Measurements from ENCODE around the gene AMER2. TPM values are rescaled to one million over a fixed set of nuclear protein-coding genes. Genes with fewer than 3 reads are reported as not detected.

AMER2 gene
- total and polyA plus RNA-seq, 11 donors, result not detected

DNA sequence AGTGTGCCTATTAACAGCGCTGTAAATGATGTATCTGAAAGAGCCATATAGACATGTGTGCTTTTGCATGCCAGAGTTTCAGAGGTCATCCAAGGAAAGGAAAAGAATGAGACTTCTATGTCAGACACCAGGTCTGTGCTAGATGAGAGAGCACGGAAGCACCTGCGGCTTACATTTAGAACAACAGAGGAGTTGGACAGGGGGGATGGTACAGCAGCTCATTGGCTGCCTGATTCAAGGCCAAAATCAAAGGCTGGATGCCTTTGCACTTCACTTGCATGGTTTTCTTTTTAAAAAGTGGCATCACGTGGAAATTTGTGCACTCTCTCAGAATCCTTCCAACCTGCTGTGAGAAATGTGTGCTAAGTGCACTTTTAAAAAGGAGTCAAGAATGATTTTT is 32.8 kb upstream of the AMER2 start:
- no peak for ATAC-seq
- no peak for TF ChIP-seq POLR2A (IDR thresholded peaks at IDR 0.05)
- TF ChIP-seq, protein P1, sequence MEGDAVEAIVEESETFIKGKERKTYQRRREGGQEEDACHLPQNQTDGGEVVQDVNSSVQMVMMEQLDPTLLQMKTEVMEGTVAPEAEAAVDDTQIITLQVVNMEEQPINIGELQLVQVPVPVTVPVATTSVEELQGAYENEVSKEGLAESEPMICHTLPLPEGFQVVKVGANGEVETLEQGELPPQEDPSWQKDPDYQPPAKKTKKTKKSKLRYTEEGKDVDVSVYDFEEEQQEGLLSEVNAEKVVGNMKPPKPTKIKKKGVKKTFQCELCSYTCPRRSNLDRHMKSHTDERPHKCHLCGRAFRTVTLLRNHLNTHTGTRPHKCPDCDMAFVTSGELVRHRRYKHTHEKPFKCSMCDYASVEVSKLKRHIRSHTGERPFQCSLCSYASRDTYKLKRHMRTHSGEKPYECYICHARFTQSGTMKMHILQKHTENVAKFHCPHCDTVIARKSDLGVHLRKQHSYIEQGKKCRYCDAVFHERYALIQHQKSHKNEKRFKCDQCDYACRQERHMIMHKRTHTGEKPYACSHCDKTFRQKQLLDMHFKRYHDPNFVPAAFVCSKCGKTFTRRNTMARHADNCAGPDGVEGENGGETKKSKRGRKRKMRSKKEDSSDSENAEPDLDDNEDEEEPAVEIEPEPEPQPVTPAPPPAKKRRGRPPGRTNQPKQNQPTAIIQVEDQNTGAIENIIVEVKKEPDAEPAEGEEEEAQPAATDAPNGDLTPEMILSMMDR (IDR thresholded peaks at IDR 0.05), result no peak
- H3K4me3 ChIP-seq, result no peak overlapping the region
- no peak for DNase-seq
- H3K27me3 ChIP-seq, result peaks cover 0 to 12% (median 0%) of the 10 kb centered on the region in 9 donors
- H3K27ac ChIP-seq, result no peak overlapping the region
- intact Hi-C loops (cut with DNase I), result no loop called here
- no peaks in the 10 kb centered on the region for H3K4me1 ChIP-seq
- H3K9me3 ChIP-seq, result no peaks in the 10 kb centered on the region
- no peaks in the 10 kb centered on the region for H3K36me3 ChIP-seq
- WGBS, 4 donors, result 77 to 87% (median 82%) methylated on average over 4 of the region's 4 CpGs

DNA sequence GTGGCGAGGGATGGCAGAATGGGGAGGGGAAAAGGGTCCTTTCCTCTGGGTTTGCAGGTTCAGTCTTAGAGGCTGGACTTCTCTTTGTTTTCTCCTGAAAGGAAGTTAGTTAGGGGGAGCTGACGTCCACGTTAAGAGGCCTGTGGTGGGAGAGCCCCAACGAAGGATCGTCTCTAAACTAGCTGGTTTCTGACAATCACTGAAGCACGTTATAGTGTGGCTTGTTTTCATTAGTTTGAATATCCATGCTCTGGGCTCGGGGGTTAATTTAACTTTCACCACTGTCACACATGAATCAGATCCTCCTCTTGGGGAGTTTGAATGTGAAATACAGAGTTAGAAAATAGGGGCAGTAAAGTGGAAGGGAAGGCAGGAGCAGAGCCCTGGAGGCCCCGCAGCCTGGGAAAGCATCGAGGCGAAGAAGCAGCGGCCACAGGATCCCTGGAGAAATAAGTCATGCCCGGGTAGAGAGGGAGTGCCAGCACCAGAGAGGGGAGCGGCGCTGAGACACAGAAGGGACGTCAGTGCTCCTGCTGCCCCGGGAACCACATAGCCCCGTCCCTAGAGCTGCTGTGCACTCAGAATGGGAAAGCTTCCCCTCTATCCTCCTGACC is 31.1 kb upstream of the AMER2 start:
- intact Hi-C loops (cut with DNase I), result no loop called here
- H3K27me3 ChIP-seq, result peaks cover 0 to 12% (median 0%) of the 10 kb centered on the region in 9 donors
- TF ChIP-seq, protein P1 (IDR thresholded peaks at IDR 0.05), result no peak
- no peak for TF ChIP-seq POLR2A (IDR thresholded peaks at IDR 0.05)
- no peak overlapping the region for H3K4me3 ChIP-seq
- no peak overlapping the region for H3K27ac ChIP-seq
- no peaks in the 10 kb centered on the region for H3K9me3 ChIP-seq
- DNase-seq, result no peak
- no peaks in the 10 kb centered on the region for H3K36me3 ChIP-seq
- 35 to 46% (median 41%) methylated on average over 17 of the region's 17 CpGs for WGBS, 4 donors
- H3K4me1 ChIP-seq, result no peaks in the 10 kb centered on the region
- no peak for ATAC-seq

DNA sequence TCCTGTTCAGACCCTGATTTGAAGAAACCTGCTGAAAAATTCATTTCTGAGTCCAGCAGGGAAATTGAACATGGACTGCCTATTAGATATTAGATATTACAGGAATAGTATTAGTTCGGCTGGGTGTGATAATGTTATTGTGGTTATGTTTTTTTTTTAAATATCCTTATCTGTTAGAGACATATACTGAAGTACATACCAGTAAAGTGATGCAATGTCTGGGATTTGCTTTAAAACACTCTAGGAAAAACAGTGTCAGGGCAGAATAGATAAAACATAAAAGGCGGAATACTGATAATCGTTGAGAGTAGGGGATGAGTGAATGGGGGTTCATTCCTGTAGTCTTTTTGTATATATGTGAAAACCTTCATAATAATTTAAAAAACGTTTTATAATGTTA is 28.7 kb upstream of the AMER2 start:
- no peaks in the 10 kb centered on the region for H3K4me1 ChIP-seq
- no peaks in the 10 kb centered on the region for H3K36me3 ChIP-seq
- H3K4me3 ChIP-seq, result no peak overlapping the region
- intact Hi-C loops (cut with DNase I), result no loop called here
- ATAC-seq (no peak), DNase-seq (no peak)
- TF ChIP-seq POLR2A (IDR thresholded peaks at IDR 0.05), result no peak
- TF ChIP-seq, protein P1 (IDR thresholded peaks at IDR 0.05), result no peak
- H3K27ac ChIP-seq, result no peak overlapping the region
- H3K9me3 ChIP-seq, result no peaks in the 10 kb centered on the region
- H3K27me3 ChIP-seq, result peaks cover 0 to 12% (median 0%) of the 10 kb centered on the region in 9 donors
- WGBS, 4 donors, result 37 to 44% (median 39%) methylated on average over 4 of the region's 4 CpGs

DNA sequence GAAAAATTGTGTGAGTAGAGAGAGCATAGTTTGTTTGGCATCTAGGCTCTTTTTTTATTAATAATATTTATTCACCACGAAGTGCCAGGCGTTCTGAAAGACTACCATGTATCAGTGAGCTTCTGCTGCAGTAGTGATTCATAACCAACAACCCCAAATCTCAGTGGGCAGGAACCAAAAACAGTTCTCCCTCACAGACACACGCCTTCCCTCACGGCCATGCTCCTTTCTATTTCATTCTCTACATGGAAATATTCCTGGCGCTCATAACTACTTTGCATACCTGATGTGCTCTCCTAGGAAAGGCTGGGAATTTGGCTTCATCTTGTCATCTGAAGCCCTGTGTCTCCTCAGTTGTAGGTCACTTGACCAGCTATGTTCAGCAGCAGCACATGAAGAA is 26.6 kb upstream of the AMER2 start:
- no peak for DNase-seq
- Histone ChIP-seq H3K9me3 (peaks cover 0 to 3% (median 0%) of the 10 kb centered on the region in 12 donors), H3K36me3 (no peaks in the 10 kb centered on the region), H3K27me3 (peaks cover 0 to 17% (median 0%) of the 10 kb centered on the region in 9 donors), H3K4me3 (no peak overlapping the region), H3K4me1 (no peaks in the 10 kb centered on the region), H3K27ac (no peak overlapping the region)
- no peak for ATAC-seq
- intact Hi-C loops (cut with DNase I), result no loop called here
- TF ChIP-seq, protein P1 (IDR thresholded peaks at IDR 0.05), result no peak
- no peak for TF ChIP-seq POLR2A (IDR thresholded peaks at IDR 0.05)
- 80 to 84% (median 82%) methylated on average over 5 of the region's 5 CpGs for WGBS, 4 donors

All from heart left ventricle (tissue), 16 donors.